Measurements from ENCODE around the gene DGKI.

Gene DGKI

DNA sequence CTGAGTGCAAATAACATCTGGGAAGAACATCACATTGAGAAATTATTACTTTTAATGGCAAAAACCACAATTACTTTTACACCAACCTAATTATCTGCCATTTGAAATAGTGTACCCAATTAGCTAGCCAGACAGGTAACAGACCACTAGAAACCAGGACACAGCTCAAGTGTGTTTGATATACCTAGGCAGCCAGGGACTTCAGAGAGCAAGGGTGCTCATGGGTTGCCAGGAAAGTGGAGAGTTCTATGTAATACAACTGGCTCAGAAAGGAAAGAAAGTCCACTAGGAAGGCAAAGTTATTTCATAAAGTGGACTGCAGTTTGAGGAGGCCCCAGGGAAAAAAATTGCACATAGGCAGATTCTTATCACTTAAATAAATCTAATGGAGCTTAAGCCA lies 453.2 kb downstream of the DGKI start:
- Histone ChIP-seq H3K27ac (ENCODE audit: low read depth, low read length) (no peak overlapping the region), H3K9me2 (replicated peaks; ENCODE audit: insufficient read depth, low read length) (no peaks in the 10 kb centered on the region; the same call in 1 of the 2 replicates), H3K79me2 (ENCODE audit: insufficient read depth, low read length) (no peaks in the 10 kb centered on the region), H3K4me2 (ENCODE audit: low read depth, low read length, poor library complexity, severe bottlenecking) (no peak overlapping the region), H3K27me3 (ENCODE audit: low read length) (no peaks in the 10 kb centered on the region), H3K9ac (ENCODE audit: low read length) (no peak overlapping the region), H4K20me1 (ENCODE audit: low read depth, low read length) (no peaks in the 10 kb centered on the region), H2AFZ (ENCODE audit: low read depth, low read length, severe bottlenecking) (no peak overlapping the region), H3K9me3 (ENCODE audit: insufficient read depth, low read length) (no peaks in the 10 kb centered on the region), H3K36me3 (ENCODE audit: low read length) (no peaks in the 10 kb centered on the region), H3K4me3 (ENCODE audit: insufficient read depth, low read length, poor library complexity, severe bottlenecking) (no peak overlapping the region), H3F3A (ENCODE audit: insufficient read depth) (no peaks in the 10 kb centered on the region)
- no peak for TF ChIP-seq EZH2phosphoT487 (conservative IDR thresholded peaks at IDR 0.05; ENCODE audit: low read length)
- TF ChIP-seq, protein P1, sequence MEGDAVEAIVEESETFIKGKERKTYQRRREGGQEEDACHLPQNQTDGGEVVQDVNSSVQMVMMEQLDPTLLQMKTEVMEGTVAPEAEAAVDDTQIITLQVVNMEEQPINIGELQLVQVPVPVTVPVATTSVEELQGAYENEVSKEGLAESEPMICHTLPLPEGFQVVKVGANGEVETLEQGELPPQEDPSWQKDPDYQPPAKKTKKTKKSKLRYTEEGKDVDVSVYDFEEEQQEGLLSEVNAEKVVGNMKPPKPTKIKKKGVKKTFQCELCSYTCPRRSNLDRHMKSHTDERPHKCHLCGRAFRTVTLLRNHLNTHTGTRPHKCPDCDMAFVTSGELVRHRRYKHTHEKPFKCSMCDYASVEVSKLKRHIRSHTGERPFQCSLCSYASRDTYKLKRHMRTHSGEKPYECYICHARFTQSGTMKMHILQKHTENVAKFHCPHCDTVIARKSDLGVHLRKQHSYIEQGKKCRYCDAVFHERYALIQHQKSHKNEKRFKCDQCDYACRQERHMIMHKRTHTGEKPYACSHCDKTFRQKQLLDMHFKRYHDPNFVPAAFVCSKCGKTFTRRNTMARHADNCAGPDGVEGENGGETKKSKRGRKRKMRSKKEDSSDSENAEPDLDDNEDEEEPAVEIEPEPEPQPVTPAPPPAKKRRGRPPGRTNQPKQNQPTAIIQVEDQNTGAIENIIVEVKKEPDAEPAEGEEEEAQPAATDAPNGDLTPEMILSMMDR (IDR thresholded peaks at IDR 0.05; ENCODE audit: insufficient read depth, low read length, poor library complexity, severe bottlenecking) = no peak

DNA sequence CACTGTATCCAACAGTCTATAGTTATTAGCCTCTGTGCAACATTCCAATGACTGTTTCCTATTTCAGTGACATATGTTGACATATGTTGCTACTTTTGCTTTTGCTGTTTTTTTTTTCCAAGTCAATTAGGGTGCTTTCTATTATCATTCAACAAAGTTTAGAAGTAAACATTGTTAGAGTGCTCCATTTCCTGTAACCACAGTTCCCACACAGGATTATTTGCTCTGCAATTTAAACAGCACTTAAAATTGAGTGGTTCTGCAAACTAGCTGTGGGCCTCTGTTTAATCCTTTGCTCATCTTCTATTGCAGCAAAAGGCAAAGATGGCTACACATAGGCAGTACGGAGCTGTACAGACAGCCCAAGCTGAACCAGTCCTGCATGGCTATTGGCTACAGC lies 456.7 kb downstream of the DGKI start:
- H3K4me3 ChIP-seq (ENCODE audit: insufficient read depth, low read length, poor library complexity, severe bottlenecking) = no peak overlapping the region
- no peaks in the 10 kb centered on the region for H3F3A ChIP-seq (ENCODE audit: insufficient read depth)
- H3K9me3 ChIP-seq (ENCODE audit: insufficient read depth, low read length) = no peaks in the 10 kb centered on the region
- no peaks in the 10 kb centered on the region for H3K27me3 ChIP-seq (ENCODE audit: low read length)
- peaks cover 5% of the 10 kb centered on the region; the same call in 1 of the 2 replicates for H3K9me2 ChIP-seq (replicated peaks; ENCODE audit: insufficient read depth, low read length)
- no peak overlapping the region for H3K4me2 ChIP-seq (ENCODE audit: low read depth, low read length, poor library complexity, severe bottlenecking)
- no peak overlapping the region for H2AFZ ChIP-seq (ENCODE audit: low read depth, low read length, severe bottlenecking)
- H3K79me2 ChIP-seq (ENCODE audit: insufficient read depth, low read length) = no peaks in the 10 kb centered on the region
- no peaks in the 10 kb centered on the region for H4K20me1 ChIP-seq (ENCODE audit: low read depth, low read length)
- H3K9ac ChIP-seq (ENCODE audit: low read length) = no peak overlapping the region
- TF ChIP-seq EZH2phosphoT487 (conservative IDR thresholded peaks at IDR 0.05; ENCODE audit: low read length) = no peak
- TF ChIP-seq, protein P1 (IDR thresholded peaks at IDR 0.05; ENCODE audit: insufficient read depth, low read length, poor library complexity, severe bottlenecking) = no peak
- H3K36me3 ChIP-seq (ENCODE audit: low read length) = no peaks in the 10 kb centered on the region
- no peak overlapping the region for H3K27ac ChIP-seq (ENCODE audit: low read depth, low read length)

DNA sequence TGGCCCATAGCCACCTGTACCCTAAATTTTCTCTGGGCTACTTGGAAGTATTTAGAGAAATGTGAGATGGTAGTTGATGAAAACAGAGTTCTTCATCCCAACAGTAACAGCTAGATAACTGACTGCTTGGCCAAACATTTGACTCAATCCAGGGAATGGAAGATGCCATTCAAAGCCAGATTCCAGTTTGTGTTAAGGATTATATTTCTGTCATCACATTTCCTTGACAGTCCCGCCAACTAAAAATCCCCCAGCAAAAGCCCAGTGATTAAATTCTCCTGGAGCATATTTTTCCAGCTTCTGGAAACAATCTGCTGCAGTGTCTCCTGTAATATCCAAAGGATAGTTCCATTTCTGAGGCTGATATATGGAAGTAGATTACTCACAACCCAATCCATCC lies 457.9 kb downstream of the DGKI start:
- no peak overlapping the region for H2AFZ ChIP-seq (ENCODE audit: low read depth, low read length, severe bottlenecking)
- 0 out of 2 replicates have a peak, but pooled peaks cover 5% of the 10 kb centered on the region for H3K9me2 ChIP-seq (replicated peaks; ENCODE audit: insufficient read depth, low read length)
- TF ChIP-seq, protein P1 (IDR thresholded peaks at IDR 0.05; ENCODE audit: insufficient read depth, low read length, poor library complexity, severe bottlenecking) = no peak
- TF ChIP-seq EZH2phosphoT487 (conservative IDR thresholded peaks at IDR 0.05; ENCODE audit: low read length) = no peak
- H3K36me3 ChIP-seq (ENCODE audit: low read length) = no peaks in the 10 kb centered on the region
- H3F3A ChIP-seq (ENCODE audit: insufficient read depth) = no peaks in the 10 kb centered on the region
- no peaks in the 10 kb centered on the region for H4K20me1 ChIP-seq (ENCODE audit: low read depth, low read length)
- no peaks in the 10 kb centered on the region for H3K79me2 ChIP-seq (ENCODE audit: insufficient read depth, low read length)
- H3K9ac ChIP-seq (ENCODE audit: low read length) = no peak overlapping the region
- no peak overlapping the region for H3K4me2 ChIP-seq (ENCODE audit: low read depth, low read length, poor library complexity, severe bottlenecking)
- H3K27me3 ChIP-seq (ENCODE audit: low read length) = no peaks in the 10 kb centered on the region
- no peak overlapping the region for H3K27ac ChIP-seq (ENCODE audit: low read depth, low read length)
- no peak overlapping the region for H3K4me3 ChIP-seq (ENCODE audit: insufficient read depth, low read length, poor library complexity, severe bottlenecking)
- no peaks in the 10 kb centered on the region for H3K9me3 ChIP-seq (ENCODE audit: insufficient read depth, low read length)
